H1 (cell line): ENCODE measurements around the gene ADIRF. TPM values are rescaled to one million over a fixed set of nuclear protein-coding genes. Genes with fewer than 3 reads are reported as not detected.

Experiments
- CREB1 ChIP-seq: IDR thresholded peaks from 2 replicates; pipeline ENCODE4 v1.6.1; 2012; ENCODE audit warnings: inconsistent platforms
- EZH2 ChIP-seq: fragments of 200-600 bp; sonication (generic); IDR thresholded peaks from 2 replicates; pipeline ENCODE4 v1.7.1; 2012; ENCODE audit warnings: low read depth, mild to moderate bottlenecking, moderate library complexity, low read length, inconsistent platforms; ENCODE audit not compliant: severe bottlenecking
- FOSL1 ChIP-seq: IDR thresholded peaks from 2 replicates; pipeline ENCODE4 v1.6.1; 2011; ENCODE audit warnings: mild to moderate bottlenecking, low read depth, low read length, moderate library complexity; ENCODE audit not compliant: insufficient read depth
- KDM5A ChIP-seq: fragments of 200-600 bp; IDR thresholded peaks from 2 replicates; pipeline ENCODE4 v1.7.1; 2012; ENCODE audit warnings: mild to moderate bottlenecking, low read length, inconsistent platforms, mixed read lengths
- SAP30 ChIP-seq: fragments of 300-600 bp; sonication (generic); IDR thresholded peaks from 2 replicates; pipeline ENCODE4 v1.7.1; 2012; ENCODE audit warnings: low read length, moderate library complexity, mild to moderate bottlenecking, inconsistent platforms; ENCODE audit not compliant: insufficient read depth, insufficient replicate concordance
- SIRT6 ChIP-seq: IDR thresholded peaks from one replicate; pipeline ENCODE4 v1.7.1; 2012; ENCODE audit warnings: low read length, inconsistent platforms
- polyA plus RNA-seq, 7 experiments: library from polyadenylated mRNA; depleted of rRNA in 3 of 7; stranded (reverse) in 5 of 7; unstranded in 2 of 7; fragments of >200 nt in 5 of 7; fragments of 200-250 nt in 2 of 7; gene quantifications; 1 replicate in 5 of 7; 2 replicates in 1 of 7; 4 replicates in 1 of 7; pipeline versions ENCODE4 v1.2.1 to v1.2.3, GENCODE V29; 2011 to 2013; ENCODE audit warnings: missing spikeins in 2 of 7, mixed read lengths in 2 of 7
- total RNA-seq: library from RNA; stranded (reverse); fragmentation: NEBNext Ultra II Directional; extraction: Animal tissue kit (Norgen Biotek cat#: 25700); gene quantifications from 2 replicates; pipeline ENCODE4 v1.2.1, GENCODE V29; 2021
- TF ChIP-seq, protein P1 (sequence below): fragments of 300-600 bp; sonication (generic); IDR thresholded peaks from 2 replicates; pipeline ENCODE4 v1.7.1; 2012; ENCODE audit warnings: low read length, moderate library complexity, mild to moderate bottlenecking, inconsistent platforms; ENCODE audit not compliant: insufficient replicate concordance

ADIRF gene
- total and polyA plus RNA-seq, 2 of the 8 experiments (the other 6 are each of a cell fraction or from before 2014, with no cell fraction given) = not detected

DNA sequence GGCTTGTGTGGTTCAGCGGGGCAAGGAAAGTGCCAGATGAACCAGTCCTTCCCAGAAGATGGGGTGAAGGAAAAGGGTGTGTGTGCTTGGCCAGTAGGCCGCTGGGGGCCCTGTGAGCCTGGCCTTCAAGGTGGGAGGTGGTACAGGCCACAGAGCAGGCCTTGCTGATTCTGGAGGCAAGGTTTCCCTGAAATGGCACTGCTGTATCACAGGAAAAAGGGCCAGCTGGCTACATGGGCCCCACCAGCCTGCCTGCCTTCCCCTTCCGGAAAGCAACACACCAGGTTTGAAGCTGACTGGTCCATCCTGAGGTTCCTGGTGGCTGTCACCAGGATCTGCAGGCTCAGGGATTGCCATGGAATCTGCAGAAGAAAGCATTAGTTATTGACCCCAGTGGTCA, 23.4 kb upstream of the ADIRF start (continued):
- TF ChIP-seq, protein P1, sequence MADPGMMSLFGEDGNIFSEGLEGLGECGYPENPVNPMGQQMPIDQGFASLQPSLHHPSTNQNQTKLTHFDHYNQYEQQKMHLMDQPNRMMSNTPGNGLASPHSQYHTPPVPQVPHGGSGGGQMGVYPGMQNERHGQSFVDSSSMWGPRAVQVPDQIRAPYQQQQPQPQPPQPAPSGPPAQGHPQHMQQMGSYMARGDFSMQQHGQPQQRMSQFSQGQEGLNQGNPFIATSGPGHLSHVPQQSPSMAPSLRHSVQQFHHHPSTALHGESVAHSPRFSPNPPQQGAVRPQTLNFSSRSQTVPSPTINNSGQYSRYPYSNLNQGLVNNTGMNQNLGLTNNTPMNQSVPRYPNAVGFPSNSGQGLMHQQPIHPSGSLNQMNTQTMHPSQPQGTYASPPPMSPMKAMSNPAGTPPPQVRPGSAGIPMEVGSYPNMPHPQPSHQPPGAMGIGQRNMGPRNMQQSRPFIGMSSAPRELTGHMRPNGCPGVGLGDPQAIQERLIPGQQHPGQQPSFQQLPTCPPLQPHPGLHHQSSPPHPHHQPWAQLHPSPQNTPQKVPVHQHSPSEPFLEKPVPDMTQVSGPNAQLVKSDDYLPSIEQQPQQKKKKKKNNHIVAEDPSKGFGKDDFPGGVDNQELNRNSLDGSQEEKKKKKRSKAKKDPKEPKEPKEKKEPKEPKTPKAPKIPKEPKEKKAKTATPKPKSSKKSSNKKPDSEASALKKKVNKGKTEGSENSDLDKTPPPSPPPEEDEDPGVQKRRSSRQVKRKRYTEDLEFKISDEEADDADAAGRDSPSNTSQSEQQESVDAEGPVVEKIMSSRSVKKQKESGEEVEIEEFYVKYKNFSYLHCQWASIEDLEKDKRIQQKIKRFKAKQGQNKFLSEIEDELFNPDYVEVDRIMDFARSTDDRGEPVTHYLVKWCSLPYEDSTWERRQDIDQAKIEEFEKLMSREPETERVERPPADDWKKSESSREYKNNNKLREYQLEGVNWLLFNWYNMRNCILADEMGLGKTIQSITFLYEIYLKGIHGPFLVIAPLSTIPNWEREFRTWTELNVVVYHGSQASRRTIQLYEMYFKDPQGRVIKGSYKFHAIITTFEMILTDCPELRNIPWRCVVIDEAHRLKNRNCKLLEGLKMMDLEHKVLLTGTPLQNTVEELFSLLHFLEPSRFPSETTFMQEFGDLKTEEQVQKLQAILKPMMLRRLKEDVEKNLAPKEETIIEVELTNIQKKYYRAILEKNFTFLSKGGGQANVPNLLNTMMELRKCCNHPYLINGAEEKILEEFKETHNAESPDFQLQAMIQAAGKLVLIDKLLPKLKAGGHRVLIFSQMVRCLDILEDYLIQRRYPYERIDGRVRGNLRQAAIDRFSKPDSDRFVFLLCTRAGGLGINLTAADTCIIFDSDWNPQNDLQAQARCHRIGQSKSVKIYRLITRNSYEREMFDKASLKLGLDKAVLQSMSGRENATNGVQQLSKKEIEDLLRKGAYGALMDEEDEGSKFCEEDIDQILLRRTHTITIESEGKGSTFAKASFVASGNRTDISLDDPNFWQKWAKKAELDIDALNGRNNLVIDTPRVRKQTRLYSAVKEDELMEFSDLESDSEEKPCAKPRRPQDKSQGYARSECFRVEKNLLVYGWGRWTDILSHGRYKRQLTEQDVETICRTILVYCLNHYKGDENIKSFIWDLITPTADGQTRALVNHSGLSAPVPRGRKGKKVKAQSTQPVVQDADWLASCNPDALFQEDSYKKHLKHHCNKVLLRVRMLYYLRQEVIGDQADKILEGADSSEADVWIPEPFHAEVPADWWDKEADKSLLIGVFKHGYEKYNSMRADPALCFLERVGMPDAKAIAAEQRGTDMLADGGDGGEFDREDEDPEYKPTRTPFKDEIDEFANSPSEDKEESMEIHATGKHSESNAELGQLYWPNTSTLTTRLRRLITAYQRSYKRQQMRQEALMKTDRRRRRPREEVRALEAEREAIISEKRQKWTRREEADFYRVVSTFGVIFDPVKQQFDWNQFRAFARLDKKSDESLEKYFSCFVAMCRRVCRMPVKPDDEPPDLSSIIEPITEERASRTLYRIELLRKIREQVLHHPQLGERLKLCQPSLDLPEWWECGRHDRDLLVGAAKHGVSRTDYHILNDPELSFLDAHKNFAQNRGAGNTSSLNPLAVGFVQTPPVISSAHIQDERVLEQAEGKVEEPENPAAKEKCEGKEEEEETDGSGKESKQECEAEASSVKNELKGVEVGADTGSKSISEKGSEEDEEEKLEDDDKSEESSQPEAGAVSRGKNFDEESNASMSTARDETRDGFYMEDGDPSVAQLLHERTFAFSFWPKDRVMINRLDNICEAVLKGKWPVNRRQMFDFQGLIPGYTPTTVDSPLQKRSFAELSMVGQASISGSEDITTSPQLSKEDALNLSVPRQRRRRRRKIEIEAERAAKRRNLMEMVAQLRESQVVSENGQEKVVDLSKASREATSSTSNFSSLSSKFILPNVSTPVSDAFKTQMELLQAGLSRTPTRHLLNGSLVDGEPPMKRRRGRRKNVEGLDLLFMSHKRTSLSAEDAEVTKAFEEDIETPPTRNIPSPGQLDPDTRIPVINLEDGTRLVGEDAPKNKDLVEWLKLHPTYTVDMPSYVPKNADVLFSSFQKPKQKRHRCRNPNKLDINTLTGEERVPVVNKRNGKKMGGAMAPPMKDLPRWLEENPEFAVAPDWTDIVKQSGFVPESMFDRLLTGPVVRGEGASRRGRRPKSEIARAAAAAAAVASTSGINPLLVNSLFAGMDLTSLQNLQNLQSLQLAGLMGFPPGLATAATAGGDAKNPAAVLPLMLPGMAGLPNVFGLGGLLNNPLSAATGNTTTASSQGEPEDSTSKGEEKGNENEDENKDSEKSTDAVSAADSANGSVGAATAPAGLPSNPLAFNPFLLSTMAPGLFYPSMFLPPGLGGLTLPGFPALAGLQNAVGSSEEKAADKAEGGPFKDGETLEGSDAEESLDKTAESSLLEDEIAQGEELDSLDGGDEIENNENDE = no peak
- TF ChIP-seq FOSL1 (no peak), SAP30 (no peak), EZH2 (no peak), CREB1 (no peak), SIRT6 (no peak), KDM5A (no peak)
